OCI-LY1 (cell line): ENCODE measurements around the gene RELL1.

Source experiments
- EZH2 ChIP-seq: fragments of 200-600 bp; sonication (generic), shearing (Covaris generic); IDR thresholded peaks from 2 replicates; pipeline ENCODE4 v1.8.0; 2017; ENCODE audit warnings: borderline replicate concordance, mixed run types, mild to moderate bottlenecking, antibody characterized with exemption, low read length, moderate library complexity, mixed read lengths
- TF ChIP-seq, protein P1 (sequence below): fragments of 200-600 bp; sonication (generic), shearing (Covaris generic); IDR thresholded peaks from 2 replicates; pipeline ENCODE4 v1.5.1; 2017; ENCODE audit warnings: mild to moderate bottlenecking, antibody characterized with exemption, low read length, moderate library complexity, mixed read lengths

DNA sequence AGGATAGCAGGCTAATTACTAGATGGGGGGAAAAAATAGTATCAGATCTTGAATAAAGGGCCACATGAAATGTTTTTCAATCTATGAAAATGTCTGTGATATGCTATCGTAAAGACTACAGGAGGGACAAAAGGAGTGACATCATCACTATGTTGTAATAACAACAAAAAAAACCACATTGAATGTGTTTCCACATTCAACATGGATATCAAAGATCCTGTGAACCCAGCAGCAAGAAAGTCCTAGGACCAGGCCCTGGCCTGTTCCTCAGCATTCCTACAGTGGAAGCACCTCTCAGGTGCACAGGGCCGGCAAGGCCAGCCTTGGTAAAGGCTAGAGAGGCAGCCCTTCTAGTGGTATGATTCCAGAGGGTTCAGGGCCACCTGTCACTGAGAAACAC is 118.3 kb downstream of the RELL1 start:
- TF ChIP-seq, protein P1, sequence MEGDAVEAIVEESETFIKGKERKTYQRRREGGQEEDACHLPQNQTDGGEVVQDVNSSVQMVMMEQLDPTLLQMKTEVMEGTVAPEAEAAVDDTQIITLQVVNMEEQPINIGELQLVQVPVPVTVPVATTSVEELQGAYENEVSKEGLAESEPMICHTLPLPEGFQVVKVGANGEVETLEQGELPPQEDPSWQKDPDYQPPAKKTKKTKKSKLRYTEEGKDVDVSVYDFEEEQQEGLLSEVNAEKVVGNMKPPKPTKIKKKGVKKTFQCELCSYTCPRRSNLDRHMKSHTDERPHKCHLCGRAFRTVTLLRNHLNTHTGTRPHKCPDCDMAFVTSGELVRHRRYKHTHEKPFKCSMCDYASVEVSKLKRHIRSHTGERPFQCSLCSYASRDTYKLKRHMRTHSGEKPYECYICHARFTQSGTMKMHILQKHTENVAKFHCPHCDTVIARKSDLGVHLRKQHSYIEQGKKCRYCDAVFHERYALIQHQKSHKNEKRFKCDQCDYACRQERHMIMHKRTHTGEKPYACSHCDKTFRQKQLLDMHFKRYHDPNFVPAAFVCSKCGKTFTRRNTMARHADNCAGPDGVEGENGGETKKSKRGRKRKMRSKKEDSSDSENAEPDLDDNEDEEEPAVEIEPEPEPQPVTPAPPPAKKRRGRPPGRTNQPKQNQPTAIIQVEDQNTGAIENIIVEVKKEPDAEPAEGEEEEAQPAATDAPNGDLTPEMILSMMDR = no peak
- TF ChIP-seq EZH2 = no peak
